CD4-positive, alpha-beta T cell (primary cell): ENCODE measurements around the gene ZNF425. TPM values are rescaled to one million over a fixed set of nuclear protein-coding genes. Genes with fewer than 3 reads are reported as not detected.

Experiments used
- ATAC-seq: fragments of 200-7000 bp; cut with Tn5 transposase; one replicate; pipeline ENCODE4 v1.10.0; 2022; ENCODE audit warnings: mild to moderate bottlenecking; ENCODE audit not compliant: poor library complexity
- CTCF ChIA-PET: fragments of 350-600 bp; sonication (Branson Sonifier 250); formaldehyde crosslinking; loops from one replicate; lab custom pipeline; 2021; ENCODE audit warnings: antibody characterized with exemption, inconsistent platforms; lab: Charles Lee
- POLR2A ChIA-PET: fragments of 350-600 bp; sonication (Branson Sonifier 250); formaldehyde crosslinking; loops from one replicate; lab custom pipeline; 2021; ENCODE audit warnings: antibody characterized with exemption, inconsistent platforms; lab: Charles Lee
- DNase-seq, 14 experiments: peaks; one replicate each; pipeline ENCODE4 v3.0.0-alpha.2; 2013 to 2020; ENCODE audit warnings: mixed read lengths in 2 of 14
- H3K27ac ChIP-seq, 2 donors: one replicate each; pipeline versions ENCODE4 v1.5.1 to v1.7.0; 2013; ENCODE audit warnings: low read length in 2 of 2, low read depth in 1 of 2, mild to moderate bottlenecking in 1 of 2
- H3K27me3 ChIP-seq, 2 experiments: 1 replicate in 1 of 2; 2 replicates in 1 of 2; pipeline versions ENCODE4 v1.6.1 to v1.7.0; 2013; ENCODE audit warnings: low read length in 2 of 2, control low read depth in 1 of 2, mild to moderate bottlenecking in 1 of 2, moderate library complexity in 1 of 2; ENCODE audit not compliant: insufficient read depth in 2 of 2, control insufficient read depth in 1 of 2
- H3K36me3 ChIP-seq: one replicate; pipeline ENCODE4 v1.6.1; 2013; ENCODE audit warnings: low read length, control low read depth; ENCODE audit not compliant: insufficient read depth
- H3K4me1 ChIP-seq: one replicate; pipeline ENCODE4 v1.6.1; 2013; ENCODE audit warnings: low read length, control low read depth; ENCODE audit not compliant: insufficient read depth
- H3K4me3 ChIP-seq: one replicate; pipeline ENCODE4 v1.5.1; 2013; ENCODE audit warnings: mild to moderate bottlenecking, low read length, moderate library complexity
- H3K9me3 ChIP-seq, 2 experiments: 1 replicate in 1 of 2; 2 replicates in 1 of 2; pipeline versions ENCODE4 v1.6.1 to v1.7.0; 2013; ENCODE audit warnings: low read length in 2 of 2, mild to moderate bottlenecking in 2 of 2, control low read depth in 1 of 2, moderate library complexity in 1 of 2; ENCODE audit not compliant: control insufficient read depth in 1 of 2, insufficient read depth in 1 of 2
- H3K27ac Mint-ChIP-seq: one replicate; pipeline ENCODE4 v1.8.0; 2020; ENCODE audit warnings: mixed read lengths
- H3K27me3 Mint-ChIP-seq: one replicate; pipeline ENCODE4 v1.8.0; 2021; ENCODE audit warnings: mixed read lengths
- H3K36me3 Mint-ChIP-seq: one replicate; pipeline ENCODE4 v1.8.0; 2021; ENCODE audit warnings: low read depth, mixed read lengths
- H3K4me1 Mint-ChIP-seq: one replicate; pipeline ENCODE4 v1.8.0; 2021; ENCODE audit warnings: low read depth, mixed read lengths
- H3K4me3 Mint-ChIP-seq: one replicate; pipeline ENCODE4 v1.8.0; 2020; ENCODE audit warnings: mild to moderate bottlenecking, mixed read lengths
- H3K9me3 Mint-ChIP-seq: one replicate; pipeline ENCODE4 v1.8.0; 2020; ENCODE audit warnings: mixed read lengths
- CTCF ChIP-seq: fragments of 200-600 bp; IDR thresholded peaks from one replicate; pipeline ENCODE4 v1.8.0; 2022; ENCODE audit warnings: antibody characterized with exemption, mild to moderate bottlenecking
- intact Hi-C, 2 experiments: fragments of 100-400 bp; cut with DNase I in 1 of 2; cut with micrococcal nuclease in 1 of 2; formaldehyde crosslinking; loops; one replicate each; pipeline versions ENCODE4 v1.15.1 to v1.9.0; 2023 to 2025; cut with DNase I, micrococcal nuclease
- total RNA-seq, 174 experiments: library from RNA in 2 of 174; stranded (reverse) in 2 of 174; gene quantifications; one replicate each; pipeline ENCODE4 v1.2.3 and lab custom pipeline; 2021 to 2026

The ZNF425 gene
- total RNA-seq, 2 experiments from 2014 or later: 0.22 to 0.39 TPM

DNA sequence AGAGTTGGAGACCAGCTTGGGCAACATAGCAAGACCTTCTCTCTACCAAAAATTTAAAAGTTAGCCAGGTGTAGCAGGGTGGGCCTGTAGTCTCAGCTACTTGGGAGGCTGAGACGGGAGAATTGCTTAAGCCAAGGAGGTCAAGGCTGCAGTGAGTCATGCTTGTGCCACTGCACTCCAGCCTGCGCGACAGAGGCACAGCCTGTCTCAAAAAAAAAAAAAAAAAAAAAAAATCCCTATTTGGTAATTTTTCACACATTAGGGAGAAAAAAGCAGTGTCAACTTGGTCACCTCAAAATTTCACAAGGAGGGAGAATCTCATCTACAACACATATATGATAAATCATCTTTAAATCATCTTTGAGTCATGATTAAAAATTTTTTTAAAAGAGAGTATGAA lies 14.7 kb upstream of the ZNF425 start:
- H3K4me1 Mint-ChIP-seq: peaks cover 16% of the 10 kb centered on the region
- H3K27ac Mint-ChIP-seq: no peak overlapping the region
- Histone ChIP-seq H3K4me1 (peaks cover 11% of the 10 kb centered on the region), H3K9me3 (no peaks in the 10 kb centered on the region), H3K4me3 (no peak overlapping the region), H3K27ac (no peak overlapping the region), H3K27me3 (no peaks in the 10 kb centered on the region), H3K36me3 (no peaks in the 10 kb centered on the region)
- ChIA-PET POLR2A (interaction anchor here (0.6 kb wide), 1 partner anchor 22 kb away, joined by 4 read pairs; no protein-coding TSS in a partner anchor), CTCF (no interaction called here)
- TF ChIP-seq CTCF: no peak
- ATAC-seq (no peak), DNase-seq (peak in 1 of 14 experiments; percentile 33)
- H3K27me3 Mint-ChIP-seq: no peaks in the 10 kb centered on the region
- no peak overlapping the region for H3K4me3 Mint-ChIP-seq
- H3K9me3 Mint-ChIP-seq: no peaks in the 10 kb centered on the region
- intact Hi-C loops: loop anchor here in 1 of 2 experiments (10.0 kb wide), 1 partner anchor 574 kb away; a partner anchor contains a TSS
- H3K36me3 Mint-ChIP-seq: no peaks in the 10 kb centered on the region

- no peak for ATAC-seq
- Mint-ChIP-seq H3K27me3 (no peaks in the 10 kb centered on the region), H3K9me3 (no peaks in the 10 kb centered on the region), H3K4me3 (no peak overlapping the region), H3K4me1 (no peaks in the 10 kb centered on the region), H3K36me3 (peaks cover 15% of the 10 kb centered on the region), H3K27ac (no peak overlapping the region)
- Histone ChIP-seq H3K27ac (no peak overlapping the region), H3K4me3 (no peak overlapping the region), H3K27me3 (no peaks in the 10 kb centered on the region), H3K36me3 (peaks cover 6% of the 10 kb centered on the region), H3K9me3 (peaks cover 4 to 5% of the 10 kb centered on the region in 2 experiments), H3K4me1 (no peaks in the 10 kb centered on the region)
- no peak for TF ChIP-seq CTCF
- DNase-seq: no peak
- CTCF ChIA-PET: interaction anchor here (1.7 kb wide), 1 partner anchor 11 kb away, joined by 10 read pairs; the partner anchor contains the start of gene ZNF398
- POLR2A ChIA-PET: interaction anchor here (0.6 to 1.1 kb wide), 2 partner anchors 12 to 893 kb away, joined by 3 to 4 read pairs; no protein-coding TSS in a partner anchor
- intact Hi-C loops: no loop called here
Observed at GRCh38 chr7:149136118-149136517, 10.0 kb upstream of the ZNF425 start.

DNA sequence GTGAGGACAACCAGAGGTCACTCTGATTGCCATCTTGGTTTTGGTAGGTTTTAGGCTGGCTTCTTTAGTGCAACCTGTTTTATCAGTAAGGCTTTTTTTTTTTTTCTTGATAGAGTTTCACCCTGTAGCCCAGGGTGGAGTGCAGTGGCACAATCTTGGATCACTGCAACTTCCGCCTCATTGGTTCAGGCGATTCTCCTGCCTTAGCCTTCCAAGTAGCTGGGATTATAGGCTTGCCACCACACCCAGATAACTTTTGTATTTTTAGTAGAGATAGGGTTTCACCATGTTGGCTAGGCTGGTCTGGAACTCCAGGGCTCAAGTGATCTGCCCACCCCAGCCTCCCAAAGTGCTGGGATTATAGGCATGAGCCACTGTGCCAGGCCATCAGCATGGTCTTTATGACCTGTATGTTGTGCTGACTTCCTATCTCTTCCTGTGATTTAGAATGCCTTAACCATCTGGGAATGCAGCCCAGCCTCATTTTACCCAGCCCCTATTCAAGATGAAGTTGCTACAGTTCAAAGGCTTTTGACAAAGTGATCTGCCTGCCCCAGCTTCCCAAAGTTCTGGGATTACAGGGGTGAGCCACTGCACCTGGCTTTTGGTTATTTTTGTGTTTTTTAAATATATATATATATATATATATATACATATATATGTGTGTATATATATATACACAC lies 7.0 kb upstream of the ZNF425 start:
- no peak overlapping the region for H3K27ac ChIP-seq
- H3K27me3 Mint-ChIP-seq: no peaks in the 10 kb centered on the region
- POLR2A ChIA-PET: interaction anchor here (1.5 kb wide), 1 partner anchor 14 kb away, joined by 6 read pairs; the partner anchor contains the start of gene ZNF398
- H3K27me3 ChIP-seq: no peaks in the 10 kb centered on the region
- intact Hi-C loops: no loop called here
- H3K36me3 ChIP-seq: peaks cover 12% of the 10 kb centered on the region
- peaks cover 2% of the 10 kb centered on the region for H3K4me1 ChIP-seq
- peaks cover 5 to 14% of the 10 kb centered on the region in 2 experiments for H3K9me3 ChIP-seq
- no peak overlapping the region for H3K4me3 ChIP-seq
- DNase-seq (no peak), ATAC-seq (no peak)
- H3K4me1 Mint-ChIP-seq: peaks cover 2% of the 10 kb centered on the region
- peaks cover 6% of the 10 kb centered on the region for H3K9me3 Mint-ChIP-seq
- H3K36me3 Mint-ChIP-seq: peaks cover 30% of the 10 kb centered on the region
- CTCF ChIA-PET: no interaction called here
- TF ChIP-seq CTCF: no peak
- no peak overlapping the region for H3K27ac Mint-ChIP-seq
- no peak overlapping the region for H3K4me3 Mint-ChIP-seq
